IMR-90 (cell line): Measurements from ENCODE around the gene CADM1. TPM values are rescaled to one million over a fixed set of nuclear protein-coding genes. Genes with fewer than 3 reads are reported as not detected.

ENCODE experiments used
- ATAC-seq: fragments of 200-7000 bp; cut with Tn5 transposase; 2 replicates; pipeline ENCODE4 v1.9.1; 2020; ENCODE audit warnings: low read depth, mild to moderate bottlenecking, moderate library complexity
- BruUV-seq: library from RNA; stranded (reverse); fragments of 400-500 nt; replicated peaks from 2 replicates; lab custom pipeline; 2021; lab: Mats Ljungman, UMichigan
- CTCF ChIA-PET: fragments of 300-600 bp; formaldehyde crosslinking; extraction: SDS; loops from one replicate; lab custom pipeline; 2021; ENCODE audit warnings: antibody characterized with exemption; lab: Yijun Ruan, JAX
- POLR2A ChIA-PET: fragments of 300-600 bp; sonication (Branson Sonifier 250); formaldehyde crosslinking; loops from one replicate; lab custom pipeline; 2022; ENCODE audit warnings: antibody characterized with exemption; ENCODE audit not compliant: unreplicated experiment; lab: Charles Lee
- DNase-seq: peaks from one replicate; pipeline ENCODE4 v3.0.0; 2013
- H2AFZ ChIP-seq: replicated peaks from 2 replicates; pipeline ENCODE3; 2013; ENCODE audit warnings: low read length, mild to moderate bottlenecking; ENCODE audit not compliant: poor library complexity
- H2AK5ac ChIP-seq: 2 replicates; pipeline ENCODE4 v1.6.1; 2013; ENCODE audit warnings: low read depth, low read length, inconsistent platforms
- H2AK9ac ChIP-seq: replicated peaks from 2 replicates; pipeline ENCODE3; 2013; ENCODE audit warnings: mild to moderate bottlenecking, low read depth, low read length, moderate library complexity; ENCODE audit not compliant: poor library complexity
- H2BK120ac ChIP-seq: 2 replicates; pipeline ENCODE4 v1.6.1; 2013; ENCODE audit warnings: low read depth, low read length, inconsistent platforms
- H2BK15ac ChIP-seq: 3 replicates; pipeline ENCODE4 v1.6.1; 2013; ENCODE audit warnings: low read depth, low read length, inconsistent platforms
- H2BK20ac ChIP-seq: 2 replicates; pipeline ENCODE4 v1.6.1; 2013; ENCODE audit warnings: low read depth, mild to moderate bottlenecking, inconsistent platforms, low read length, moderate library complexity
- H2BK5ac ChIP-seq: 2 replicates; pipeline ENCODE4 v1.6.1; 2013; ENCODE audit warnings: mild to moderate bottlenecking, low read depth, low read length, inconsistent platforms; ENCODE audit not compliant: poor library complexity, severe bottlenecking
- H3K14ac ChIP-seq: replicated peaks from 2 replicates; pipeline ENCODE4 v1.6.1; 2013; ENCODE audit warnings: low read depth, low read length, inconsistent platforms
- H3K18ac ChIP-seq: 2 replicates; pipeline ENCODE4 v1.6.1; 2013; ENCODE audit warnings: low read depth, low read length, control low read depth
- H3K23ac ChIP-seq: 2 replicates; pipeline ENCODE4 v1.6.1; 2013; ENCODE audit warnings: low read depth, low read length, inconsistent platforms
- H3K27ac ChIP-seq: 2 replicates; pipeline ENCODE4 v1.5.1; 2013; ENCODE audit warnings: mild to moderate bottlenecking, control low read depth, low read length; ENCODE audit not compliant: insufficient read depth
- H3K27me3 ChIP-seq: 2 replicates; pipeline ENCODE4 v1.6.1; 2013; ENCODE audit warnings: low read length; ENCODE audit not compliant: control insufficient read depth, insufficient read depth
- H3K36me3 ChIP-seq: 2 replicates; pipeline ENCODE4 v1.6.1; 2013; ENCODE audit warnings: low read length, mixed read lengths; ENCODE audit not compliant: control insufficient read depth, insufficient read depth
- H3K4ac ChIP-seq: 2 replicates; pipeline ENCODE4 v1.6.1; 2013; ENCODE audit warnings: low read depth, low read length, inconsistent platforms
- H3K4me1 ChIP-seq: 2 replicates; pipeline ENCODE4 v1.6.1; 2013; ENCODE audit warnings: low read length, mixed read lengths; ENCODE audit not compliant: control insufficient read depth, insufficient read depth
- H3K4me2 ChIP-seq: 2 replicates; pipeline ENCODE4 v1.6.1; 2013; ENCODE audit warnings: low read depth, mild to moderate bottlenecking, control low read depth, low read length, moderate library complexity
- H3K4me3 ChIP-seq: 2 replicates; pipeline ENCODE4 v1.5.1; 2013; ENCODE audit warnings: low read depth, mild to moderate bottlenecking, control low read depth, low read length, moderate library complexity; ENCODE audit not compliant: insufficient read depth
- H3K56ac ChIP-seq: 2 replicates; pipeline ENCODE4 v1.6.1; 2013; ENCODE audit warnings: low read length, inconsistent platforms; ENCODE audit not compliant: insufficient read depth; ENCODE audit errors: extremely low read depth
- H3K79me1 ChIP-seq, 2 experiments: 2 replicates each; pipeline ENCODE4 v1.6.1; 2013; ENCODE audit warnings: low read length in 2 of 2, inconsistent platforms in 1 of 2, low read depth in 1 of 2
- H3K9ac ChIP-seq: 2 replicates; pipeline ENCODE4 v1.6.1; 2013; ENCODE audit warnings: low read depth, low read length, control low read depth
- H3K9me1 ChIP-seq: 2 replicates; pipeline ENCODE4 v1.6.1; 2013; ENCODE audit warnings: low read length, inconsistent platforms; ENCODE audit not compliant: insufficient read depth
- H3K9me3 ChIP-seq: 2 replicates; pipeline ENCODE4 v1.6.1; 2013; ENCODE audit warnings: low read length; ENCODE audit not compliant: control insufficient read depth, insufficient read depth
- H4K20me1 ChIP-seq: 2 replicates; pipeline ENCODE4 v1.6.1; 2013; ENCODE audit warnings: low read length, inconsistent platforms; ENCODE audit not compliant: insufficient read depth
- H4K5ac ChIP-seq: 2 replicates; pipeline ENCODE4 v1.6.1; 2013; ENCODE audit warnings: mild to moderate bottlenecking, low read depth, low read length, control low read depth
- H4K8ac ChIP-seq, 2 experiments: 2 replicates each; pipeline ENCODE4 v1.6.1; 2013; ENCODE audit warnings: low read depth in 2 of 2, low read length in 2 of 2, control low read depth in 1 of 2, inconsistent platforms in 1 of 2
- H4K91ac ChIP-seq: 2 replicates; pipeline ENCODE4 v1.6.1; 2013; ENCODE audit warnings: low read depth, low read length, inconsistent platforms; ENCODE audit not compliant: insufficient read depth
- FOS ChIP-seq: fragments of 150-350 bp; IDR thresholded peaks from 2 replicates; pipeline ENCODE4 v1.6.1; 2016; ENCODE audit warnings: low read depth, low read length
- WGBS, 2 experiments: methylation state at CpG; one replicate each; pipeline versions ENCODE4 v1.1.5 to v1.1.7; 2013; ENCODE audit warnings: missing lambda C conversion rate in 2 of 2; ENCODE audit not compliant: insufficient read length in 1 of 2; ENCODE audit errors: extremely low coverage in 2 of 2; 5-methylcytosine and 5-hydroxymethylcytosine counted together
- dilution Hi-C: fragments of 300-500 bp; cut with HindIII; formaldehyde crosslinking; loops from one replicate; pipeline ENCODE4 v1.14.3; 2018; ENCODE audit warnings: low sequenced_read_pairs; ENCODE audit not compliant: unreplicated experiment
- in situ Hi-C: fragments of 300-500 bp; cut with MboI; formaldehyde crosslinking; loops from 3 replicates; pipeline ENCODE4 v1.14.3; 2019; ENCODE audit warnings: low sequenced_read_pairs, inconsistent platforms, mixed read lengths
- intact Hi-C: fragments of 100-400 bp; cut with micrococcal nuclease; formaldehyde crosslinking; loops from 2 replicates; pipeline ENCODE4 v1.10.0; 2022
- polyA plus RNA-seq, 3 experiments: library from polyadenylated mRNA; depleted of rRNA; stranded (reverse); fragments of >200 nt; gene quantifications; 2 replicates each; pipeline ENCODE4 v1.2.3, GENCODE V29; 2012; ENCODE audit warnings: low replicate concordance in 1 of 3
- total RNA-seq: library from RNA; depleted of rRNA; stranded (reverse); fragments of >200 nt; gene quantifications from 2 replicates; pipeline ENCODE4 v1.2.3, GENCODE V29; 2012

The CADM1 gene
- total and polyA plus RNA-seq, 2 of the 4 experiments (the other 2 are of a cell fraction), result 28.8 to 77.1 TPM

DNA sequence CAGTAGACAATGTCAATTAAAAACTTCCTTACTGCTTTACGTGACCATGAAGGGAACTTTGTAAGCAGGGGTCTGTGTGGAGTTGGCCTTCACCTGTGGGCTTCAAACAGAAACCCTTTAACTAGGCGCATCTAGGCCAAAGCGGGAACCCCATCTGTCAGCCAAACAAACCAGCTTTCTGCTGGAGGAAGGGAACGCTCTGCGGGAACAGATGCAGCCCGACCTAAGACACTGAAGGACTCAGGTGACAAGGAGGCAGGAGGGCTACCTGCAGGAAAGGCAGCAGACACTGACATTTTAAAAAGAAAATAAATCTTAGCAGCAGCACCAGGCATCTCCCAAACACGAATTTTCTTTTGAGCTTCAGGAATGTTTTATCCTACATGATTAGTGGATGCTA is 78.4 kb downstream of the CADM1 start:
- Histone ChIP-seq H3K9me1 (no peaks in the 10 kb centered on the region), H3K14ac (no peak overlapping the region), H3K4ac (no peak overlapping the region), H2AK9ac (no peak overlapping the region), H3K9me3 (no peaks in the 10 kb centered on the region), H3K4me1 (peaks cover 2% of the 10 kb centered on the region), H2AK5ac (no peak overlapping the region), H4K5ac (no peak overlapping the region), H4K8ac (no peak overlapping the region), H2BK20ac (no peak overlapping the region), H2BK120ac (no peak overlapping the region), H3K18ac (no peak overlapping the region), H2BK5ac (no peak overlapping the region), H2BK15ac (no peak overlapping the region), H3K56ac (no peak overlapping the region), H4K91ac (no peak overlapping the region), H3K36me3 (peaks cover 1% of the 10 kb centered on the region; the same call in 1 of the 2 replicates), H2AFZ (no peak overlapping the region), H3K4me2 (no peak overlapping the region), H3K23ac (no peak overlapping the region), H3K9ac (no peak overlapping the region), H4K20me1 (no peaks in the 10 kb centered on the region), H3K4me3 (no peak overlapping the region), H3K27me3 (no peaks in the 10 kb centered on the region), H3K79me1 (peaks cover 3% of the 10 kb centered on the region in 2 experiments; a peak in 1 of 4 replicates), H3K27ac (no peak overlapping the region)
- BruUV-seq, result no TSS peak
- intact Hi-C loops, result no loop called here
- WGBS, 2 experiments, result no CpG with 5 or more reads among the region's 7 CpGs
- no peak for TF ChIP-seq FOS
- ChIA-PET POLR2A (no interaction called here), CTCF (no interaction called here)
- ATAC-seq, result no peak
- DNase-seq, result no peak
- in situ Hi-C loops, result no loop called here
- dilution Hi-C loops, result no loop called here
